Frontal cortex (tissue), 4 donors: ENCODE results near the gene SUSD3. TPM values are rescaled to one million over a fixed set of nuclear protein-coding genes. Genes with fewer than 3 reads are reported as not detected.
A peak's percentile ranks its signal among the peaks of the same experiment; 100 is the strongest.

Experiments used
- DNase-seq, 2 donors: peaks; one replicate each; pipeline ENCODE4 v3.0.0; 2012; ENCODE audit warnings: low spot score in 2 of 2
- FAIRE-seq: peaks from 2 replicates; lab custom pipeline; 2012; peaks lifted over from hg19 to GRCh38; lab: Jason Lieb, UNC
- total RNA-seq: library from RNA; depleted of rRNA; stranded (reverse); fragments of >200 nt; gene quantifications from one replicate; pipeline ENCODE4 v1.2.3, GENCODE V29; 2014
- donor health status: control.
- donor health status: control.
- donor health status: control.

SUSD3 gene
- total RNA-seq, 1 donor from 2014 or later: 0.41 TPM

DNA sequence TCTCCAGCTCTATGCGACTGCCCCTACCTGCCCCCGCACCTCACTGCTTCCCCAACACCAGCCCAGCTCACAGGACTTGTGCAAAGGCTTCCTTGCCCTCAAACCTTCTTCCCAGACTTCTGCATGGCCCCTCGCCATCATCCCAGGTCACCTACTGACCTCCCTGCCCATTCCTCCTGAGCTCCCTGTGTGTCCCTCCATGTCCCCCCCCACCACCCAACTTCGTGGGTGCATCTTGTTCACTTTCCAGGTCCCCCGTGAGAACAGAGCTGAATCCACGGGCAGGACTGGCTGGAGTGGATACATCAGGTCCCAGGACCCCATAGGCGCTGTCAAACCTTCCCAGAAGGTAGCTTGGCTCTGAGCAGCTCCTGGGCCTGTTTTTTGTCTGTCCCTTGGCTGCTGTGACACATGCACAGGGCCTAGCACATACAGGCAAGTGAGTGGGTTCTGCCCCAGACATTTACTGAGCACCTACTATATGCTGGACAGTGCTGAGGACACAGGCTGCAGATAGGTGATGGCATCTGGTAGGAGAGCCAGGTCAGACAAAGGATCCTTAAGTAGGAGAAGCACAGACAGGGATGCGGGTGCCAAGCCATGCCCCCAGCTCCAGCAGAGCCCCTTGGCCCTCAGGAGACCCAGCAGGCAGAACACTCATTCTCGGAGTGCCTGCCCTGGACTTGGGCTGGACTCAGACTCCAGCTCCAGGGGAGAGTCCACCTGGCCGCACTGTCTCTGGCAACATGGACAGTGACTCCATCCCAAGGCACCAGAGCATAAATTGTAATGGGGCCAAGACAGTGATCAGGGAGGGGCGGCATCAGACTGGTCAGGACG is 60.6 kb downstream of the SUSD3 start:
- DNase-seq (no peak), FAIRE-seq (no peak)

GRCh38 chr9:93119703-93119952 is 61.1 kb downstream of the SUSD3 start:
- DNase-seq (no peak), FAIRE-seq (no peak)

GRCh38 chr9:93119953-93120845 is 61.7 kb downstream of the SUSD3 start:
- FAIRE-seq (no peak), DNase-seq (peak in 1 of 2 donors; percentile 79)

DNA sequence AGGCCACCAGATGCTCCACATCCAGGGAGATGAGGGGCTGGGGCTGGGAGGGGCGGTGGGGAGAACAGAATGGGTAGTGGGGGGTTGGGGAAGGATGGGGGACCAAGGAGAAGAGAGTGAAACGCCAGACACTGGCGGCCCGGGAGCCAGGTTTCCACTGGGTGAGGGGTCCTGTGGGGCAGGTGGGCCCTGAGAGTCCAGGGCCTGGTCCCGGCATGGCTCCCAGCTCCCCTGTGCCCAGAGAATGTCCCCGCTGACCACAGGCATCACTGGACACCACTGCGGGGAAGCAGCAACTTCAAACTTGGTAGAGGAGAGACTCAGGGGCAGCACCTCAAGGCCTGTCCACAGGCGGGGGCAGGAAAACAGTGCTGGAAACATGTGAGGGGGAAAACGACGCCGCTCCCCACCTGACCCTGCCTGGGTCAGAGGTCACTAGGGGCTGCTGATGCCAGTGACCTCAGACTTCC is 62.4 kb downstream of the SUSD3 start:
- FAIRE-seq: no peak
- no peak for DNase-seq

DNA sequence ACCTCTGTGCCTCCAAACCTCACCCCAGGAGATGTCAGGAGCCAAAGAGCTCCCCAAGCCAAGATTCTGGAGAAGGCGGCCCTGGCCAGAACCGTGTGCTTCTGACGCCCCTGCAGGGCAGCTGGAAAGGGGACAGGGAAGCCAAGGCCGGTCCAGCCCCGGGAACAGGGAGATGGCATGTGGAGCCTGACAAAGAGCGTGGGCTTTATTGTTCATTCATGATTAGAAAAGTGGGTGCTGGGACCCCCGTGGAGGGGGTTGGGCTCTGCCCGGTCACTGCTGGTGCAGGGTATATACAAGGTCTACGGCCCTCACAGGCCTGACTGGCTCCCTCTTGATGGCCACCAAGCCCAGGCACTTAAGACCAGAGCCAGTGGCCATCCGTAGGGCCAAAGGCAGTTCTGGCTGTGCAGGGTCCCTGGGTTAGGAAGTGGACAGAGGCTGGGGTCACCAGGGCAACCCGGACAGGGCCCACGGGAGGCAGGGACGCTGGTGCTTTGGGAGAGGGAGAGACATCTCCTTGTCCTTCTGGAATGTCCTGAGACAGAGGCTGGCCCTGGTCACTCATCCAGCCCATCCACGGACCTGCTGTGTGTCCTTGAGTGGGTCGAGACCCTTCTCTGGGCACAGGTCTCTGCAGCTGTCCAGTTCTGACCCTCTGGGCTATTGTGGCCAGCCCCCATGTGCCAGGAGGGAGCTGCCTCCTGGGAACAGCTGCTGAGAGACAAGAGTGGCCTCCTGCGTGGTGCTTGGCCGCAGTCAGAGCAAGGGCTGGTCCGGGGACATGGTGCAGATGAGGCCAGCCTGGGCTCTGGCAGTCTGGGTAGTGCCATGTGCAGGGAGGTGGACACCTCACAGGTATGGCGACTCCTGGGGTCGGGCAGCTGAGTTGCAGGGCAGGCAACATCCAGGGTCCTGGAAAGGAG is 63.1 kb downstream of the SUSD3 start:
- DNase-seq (no peak), FAIRE-seq (no peak)

- DNase-seq: no peak
- FAIRE-seq: no peak
These were observed 64.3 kb downstream of the SUSD3 start for GRCh38 chr9:93122721-93123221.

GRCh38 chr9:93123561-93124283 is 65.2 kb downstream of the SUSD3 start:
- FAIRE-seq: no peak

DNA sequence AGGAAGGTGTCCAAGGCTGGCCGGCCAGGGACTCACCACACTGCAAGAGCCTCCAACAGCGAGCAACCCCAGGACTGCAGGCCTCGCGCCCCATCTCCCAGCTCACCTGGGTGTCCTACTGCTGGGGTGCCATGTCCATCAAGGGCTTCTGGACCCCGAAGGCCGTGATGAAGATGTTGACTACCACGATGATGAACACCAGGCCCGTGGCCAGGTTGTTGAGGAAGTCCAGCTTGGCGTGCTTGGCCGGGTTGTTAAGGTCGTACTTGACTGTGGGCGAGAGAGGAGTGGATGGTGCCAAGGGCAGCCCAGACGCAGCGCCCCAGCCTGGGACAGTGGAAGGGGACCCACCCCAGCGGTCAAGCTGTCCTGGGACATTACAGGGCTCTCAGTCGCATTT is 66.3 kb downstream of the SUSD3 start:
- DNase-seq (no peak), FAIRE-seq (no peak)

More at GRCh38 chr9:93123561-93124283, 65.2 kb downstream of the SUSD3 start:
- no peak for DNase-seq

GRCh38 chr9:93125331-93125894 is 66.9 kb downstream of the SUSD3 start:
- FAIRE-seq (no peak), DNase-seq (no peak)

DNA sequence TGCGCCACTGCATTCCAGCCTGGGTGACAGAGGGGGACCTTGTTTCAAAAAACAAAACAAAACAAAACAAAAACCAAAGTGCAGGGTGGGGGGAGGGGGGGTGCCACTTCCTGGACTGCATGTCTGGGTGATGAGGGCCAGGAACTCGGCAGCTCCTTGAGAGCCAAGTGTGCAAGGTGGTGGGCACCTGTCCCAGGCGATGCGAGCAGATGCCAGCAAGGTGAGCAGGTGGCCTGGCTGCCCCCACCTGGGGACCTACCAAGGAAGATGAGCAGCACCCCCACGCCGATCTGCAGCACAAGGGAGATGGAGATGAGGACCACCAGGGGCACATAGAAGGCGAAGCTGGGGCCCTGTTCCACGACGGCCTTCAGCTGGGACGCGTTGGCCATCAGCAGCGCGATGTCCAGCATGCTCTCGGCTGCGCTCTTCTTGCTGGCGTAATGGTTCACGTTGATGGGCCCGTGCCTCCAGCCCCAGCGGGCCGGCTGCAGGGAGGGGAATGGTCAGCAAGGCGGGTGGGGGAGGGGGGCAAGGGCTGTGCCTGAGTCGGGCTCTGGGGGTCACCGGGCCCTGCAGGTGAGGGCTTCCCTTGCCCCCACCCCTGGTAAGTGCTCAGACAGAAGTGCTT is 67.8 kb downstream of the SUSD3 start:
- FAIRE-seq: no peak
- DNase-seq: no peak

GRCh38 chr9:93126825-93127368 is 68.4 kb downstream of the SUSD3 start:
- no peak for DNase-seq
- FAIRE-seq: no peak

DNA sequence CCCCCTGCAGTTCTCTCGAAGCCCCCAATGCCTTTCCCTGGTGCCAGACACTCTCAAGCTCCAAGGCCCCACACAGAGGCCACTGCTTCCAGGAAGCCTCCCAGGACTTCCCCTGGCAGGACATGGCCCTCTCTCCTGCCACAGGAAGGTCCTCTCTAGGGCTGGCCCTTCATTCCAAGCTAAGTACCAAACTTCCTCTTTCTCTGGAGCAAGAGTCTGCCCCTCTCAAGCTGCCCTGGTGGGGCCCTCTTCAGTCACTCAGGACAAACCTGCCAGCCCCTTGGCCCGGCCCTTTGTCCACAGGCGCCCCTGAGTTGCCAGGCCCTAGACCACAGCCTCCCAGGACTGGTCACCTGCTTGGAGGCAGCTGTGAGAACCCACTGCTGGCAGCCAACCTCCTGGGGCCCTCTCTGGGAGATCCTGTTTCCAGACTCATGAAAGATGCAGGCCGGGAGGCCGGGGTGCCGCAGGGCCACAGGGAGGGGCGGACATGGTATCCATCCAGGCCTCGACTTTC is 69.0 kb downstream of the SUSD3 start:
- DNase-seq: no peak
- no peak for FAIRE-seq

- DNase-seq (no peak), FAIRE-seq (no peak)
These were observed 69.7 kb downstream of the SUSD3 start for GRCh38 chr9:93128011-93128714.

- no peak for DNase-seq
- no peak for FAIRE-seq
These were observed 70.3 kb downstream of the SUSD3 start for GRCh38 chr9:93128715-93129224.

DNA sequence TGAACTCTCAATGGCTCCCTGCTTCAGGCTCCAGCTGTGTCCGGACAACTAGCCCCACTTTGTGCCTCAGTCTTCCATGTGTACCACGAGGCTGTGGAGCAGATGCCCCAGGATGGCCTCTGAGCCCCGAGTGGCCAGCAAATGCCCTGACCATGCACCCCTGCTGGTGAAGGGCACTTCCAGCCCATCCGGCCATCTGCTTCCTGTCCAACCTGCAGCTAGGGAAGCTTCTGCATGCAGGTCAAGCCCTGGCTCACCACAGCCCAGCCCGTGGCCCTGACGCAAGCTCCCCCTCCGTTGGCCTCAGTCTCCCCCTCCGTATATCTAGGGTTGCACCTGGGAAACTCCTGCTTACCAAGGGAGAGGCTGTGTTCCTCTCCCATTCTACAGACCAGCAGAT is 70.8 kb downstream of the SUSD3 start:
- no peak for DNase-seq
- FAIRE-seq: no peak

GRCh38 chr9:93129691-93130500 is 71.4 kb downstream of the SUSD3 start:
- DNase-seq (no peak), FAIRE-seq (no peak)
